Hematopoietic multipotent progenitor cell treated with erythropoietin and hydrocortisone succinate and interleukin-3 and kit ligand, for 17 days (in vitro differentiated cells): ENCODE measurements around the gene STARD3.

Experiments
- DNase-seq: peaks from one replicate; pipeline ENCODE4 v3.0.0-alpha.2; 2015; ENCODE audit warnings: low spot score

The STARD3 gene

DNA sequence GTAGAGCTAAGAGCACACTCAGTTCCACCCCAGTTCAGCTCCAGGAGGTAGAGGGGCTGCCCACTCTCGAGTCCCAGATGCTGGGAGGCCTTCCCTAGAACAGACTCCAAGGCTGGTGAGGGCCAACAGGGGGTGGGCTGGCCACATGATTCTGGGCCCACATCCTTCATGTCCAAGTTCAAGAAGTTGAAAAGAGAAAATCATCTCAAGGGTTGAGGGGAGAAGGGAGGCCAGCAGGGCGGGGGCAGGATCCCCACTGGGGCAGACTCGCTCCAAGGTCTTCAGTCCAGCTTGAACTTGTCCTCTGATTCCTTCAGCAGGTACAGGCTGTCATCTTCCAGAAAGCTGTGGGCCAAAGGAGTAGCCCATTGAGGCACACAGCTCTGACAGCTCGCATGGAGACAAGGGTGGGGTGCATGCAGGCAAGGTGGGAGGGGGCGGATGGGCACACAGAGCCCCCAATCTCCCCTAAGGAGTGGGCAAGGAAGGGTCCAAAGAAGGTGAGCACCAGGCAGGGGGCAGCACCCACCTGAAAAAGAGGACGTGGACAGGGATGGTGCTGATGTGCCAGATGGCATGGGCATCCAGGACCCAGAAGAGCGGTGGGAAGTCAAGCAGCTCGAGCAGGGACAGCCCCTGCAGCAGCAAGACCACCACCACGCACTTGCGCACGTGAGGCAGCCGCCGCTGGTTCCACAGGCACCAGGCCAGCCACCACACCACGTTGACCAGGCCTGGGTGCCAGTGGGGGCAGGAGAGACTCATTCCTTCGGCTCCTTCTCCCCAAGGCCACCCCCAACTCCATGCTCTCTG, 35.8 kb downstream of the STARD3 start:
- no peak for DNase-seq

DNA sequence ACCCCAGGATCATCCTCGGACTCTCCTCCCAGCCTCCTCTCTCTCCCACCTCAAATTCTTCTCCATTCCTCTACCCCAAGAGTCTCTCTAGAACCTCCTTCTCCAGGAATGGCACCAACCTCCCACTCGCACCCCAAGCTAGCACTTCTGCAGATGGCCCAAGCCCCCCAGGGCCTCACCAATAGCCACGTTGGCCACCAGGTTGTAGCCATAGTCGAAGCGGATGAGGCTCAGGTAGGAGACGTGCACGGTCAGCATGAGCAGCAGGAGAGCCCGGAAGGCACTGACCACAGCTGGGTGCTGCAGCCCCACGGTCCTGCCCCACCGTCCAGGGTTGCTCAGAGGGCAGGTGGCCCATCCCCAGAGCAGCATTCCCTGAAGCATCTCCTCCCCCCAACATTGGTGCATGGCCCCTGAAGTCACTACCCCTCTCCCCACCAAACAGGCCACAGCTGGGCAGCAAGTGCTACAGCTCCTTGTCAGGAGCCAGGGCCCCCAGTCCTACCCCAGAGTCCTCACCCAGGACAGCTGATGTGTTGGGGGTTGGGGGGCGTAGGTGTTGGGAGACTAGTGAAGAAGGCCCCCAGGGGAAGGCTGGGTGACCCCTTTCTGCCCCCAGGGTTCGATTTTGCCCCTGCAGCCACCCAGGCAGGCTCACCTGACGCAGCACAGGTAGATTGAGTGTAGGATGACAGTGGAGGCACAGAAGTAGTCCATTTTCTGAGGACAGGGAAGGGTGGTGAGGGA, 36.6 kb downstream of the STARD3 start:
- DNase-seq, result no peak

DNA sequence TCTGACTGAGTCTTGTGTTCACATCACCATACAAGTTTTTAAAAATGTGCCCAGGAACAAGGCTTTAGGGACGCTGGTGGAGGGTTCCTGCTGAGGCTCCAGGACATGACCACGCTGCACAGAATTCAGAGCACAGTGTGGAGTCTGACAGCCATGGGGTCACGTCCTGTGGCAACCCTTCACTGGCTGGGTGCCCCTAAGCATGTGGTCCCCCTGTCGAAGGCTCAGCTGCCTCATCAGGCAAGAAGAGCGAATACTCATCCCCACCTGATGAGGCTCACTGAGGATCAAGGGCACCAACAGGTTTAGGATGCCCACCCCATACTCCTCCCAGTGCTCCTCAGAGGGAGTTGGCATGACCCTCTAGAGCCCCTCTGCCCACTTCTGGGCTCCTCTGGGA, 37.2 kb downstream of the STARD3 start:
- DNase-seq, result no peak

DNA sequence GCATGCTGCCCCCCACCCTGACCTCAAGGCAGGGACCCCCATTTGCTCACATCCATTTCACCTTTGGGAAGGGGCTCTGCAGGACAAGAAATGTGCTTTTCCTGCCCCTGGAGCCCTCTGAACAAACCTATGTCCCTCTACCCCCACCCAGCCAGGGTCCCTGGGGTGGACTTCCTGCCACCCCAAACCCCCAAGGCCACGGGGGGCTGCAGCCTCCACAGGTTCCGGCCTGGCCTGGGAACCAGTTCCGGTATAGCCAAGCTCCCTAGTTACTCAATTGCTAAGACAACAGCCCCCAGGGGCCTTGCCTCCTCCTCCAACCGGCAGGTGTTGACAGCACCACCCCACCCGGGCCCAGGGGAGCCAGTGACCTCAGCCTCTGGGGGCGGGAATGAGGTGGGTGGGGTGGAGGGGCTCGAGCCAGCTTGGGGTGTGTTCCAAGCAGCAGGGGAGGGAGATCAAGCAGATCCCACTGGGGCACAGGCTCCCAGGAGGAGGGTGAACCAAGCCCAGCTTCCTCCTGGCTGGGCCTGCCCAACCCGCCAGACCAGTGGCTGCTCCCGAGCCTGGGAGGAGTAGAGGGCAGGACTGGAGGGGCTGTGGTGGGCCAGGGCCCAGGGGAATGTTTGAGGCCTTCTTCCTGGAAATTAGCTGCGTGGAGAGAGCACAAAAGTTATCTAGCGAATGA, 37.9 kb downstream of the STARD3 start:
- DNase-seq, result no peak

DNA sequence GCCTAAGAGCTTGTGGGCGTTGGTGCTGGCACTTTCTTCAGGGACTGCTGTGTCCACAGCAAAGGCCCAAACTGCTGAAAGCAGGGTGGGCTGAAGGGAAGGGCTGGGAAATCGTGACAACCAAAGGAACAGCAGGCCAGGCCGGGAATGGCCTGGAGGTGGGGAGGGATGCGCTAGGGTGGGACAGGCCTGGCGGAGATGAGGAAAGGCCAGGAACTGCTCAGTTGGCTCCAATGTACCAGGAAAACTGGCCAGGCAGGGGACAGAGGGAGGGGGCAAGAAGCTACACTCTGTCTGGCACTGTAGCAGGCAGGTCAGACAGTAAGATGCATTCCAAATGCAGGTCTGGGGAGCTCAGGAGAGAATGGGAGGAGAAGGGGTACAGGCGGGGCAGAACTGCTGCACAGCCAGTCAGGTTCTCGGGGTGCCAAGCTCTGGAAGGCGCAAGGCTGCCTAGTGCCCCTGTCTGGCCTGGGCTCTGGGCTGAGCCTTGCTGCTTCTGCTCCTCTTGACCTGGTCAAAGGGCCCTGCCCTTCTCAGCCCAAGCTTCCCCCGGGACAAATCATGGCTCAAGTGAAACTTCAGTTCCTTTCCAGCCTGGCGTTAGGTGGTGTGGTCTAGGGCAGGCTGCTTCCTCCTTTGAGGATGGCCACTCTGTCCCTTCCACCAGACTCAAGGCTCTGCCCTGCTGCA, 38.6 kb downstream of the STARD3 start:
- no peak for DNase-seq

DNA sequence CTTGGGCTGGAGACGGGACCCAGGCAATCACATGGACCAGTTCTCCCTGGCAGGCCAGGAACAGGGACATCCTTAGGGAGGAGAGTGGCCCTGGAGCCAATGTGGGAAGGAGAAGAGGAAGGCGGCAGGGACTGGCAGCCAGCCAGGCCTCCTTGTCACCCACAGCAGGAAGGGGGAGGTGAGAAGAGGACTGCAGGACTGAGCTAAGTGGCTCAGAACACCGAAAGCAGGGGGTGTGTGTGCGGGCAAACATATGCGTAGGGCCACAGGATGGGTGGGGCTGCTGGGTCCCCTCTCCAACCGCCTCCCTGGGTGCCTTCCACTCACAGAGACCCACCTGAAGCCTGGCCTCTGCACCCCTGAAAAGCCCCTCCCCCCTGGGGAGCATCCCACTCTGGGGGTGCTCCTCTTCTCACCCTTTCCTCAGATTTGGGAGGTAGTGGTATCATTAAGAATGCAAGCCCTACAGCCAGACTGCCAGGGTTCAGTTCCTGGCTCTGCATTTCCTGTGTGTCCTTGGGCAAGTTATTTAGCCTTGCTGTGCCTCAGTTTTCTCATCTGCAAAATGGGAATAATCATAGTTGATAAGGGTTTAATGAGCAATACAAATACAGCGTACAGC, 39.4 kb downstream of the STARD3 start:
- DNase-seq, result peak; percentile 12

DNA sequence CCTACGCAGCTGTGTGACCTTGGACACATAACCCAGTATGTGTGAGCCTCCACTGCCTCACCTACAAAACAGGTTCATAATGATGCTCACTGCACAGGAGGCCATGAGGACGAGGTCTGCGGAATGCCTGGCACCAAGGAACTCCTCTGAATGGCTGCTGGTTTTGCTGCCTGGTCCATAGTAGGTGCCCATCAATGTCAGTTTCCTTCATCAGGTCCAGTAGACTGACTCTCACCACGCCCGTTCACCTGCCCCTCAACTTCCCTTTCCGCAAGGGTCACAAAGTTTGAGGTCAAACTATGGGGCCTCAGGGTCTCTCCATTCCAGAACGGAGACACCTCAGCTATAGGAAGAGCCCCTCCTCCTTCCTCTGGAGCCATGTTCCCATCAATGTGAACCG, 40.1 kb downstream of the STARD3 start:
- no peak for DNase-seq

DNA sequence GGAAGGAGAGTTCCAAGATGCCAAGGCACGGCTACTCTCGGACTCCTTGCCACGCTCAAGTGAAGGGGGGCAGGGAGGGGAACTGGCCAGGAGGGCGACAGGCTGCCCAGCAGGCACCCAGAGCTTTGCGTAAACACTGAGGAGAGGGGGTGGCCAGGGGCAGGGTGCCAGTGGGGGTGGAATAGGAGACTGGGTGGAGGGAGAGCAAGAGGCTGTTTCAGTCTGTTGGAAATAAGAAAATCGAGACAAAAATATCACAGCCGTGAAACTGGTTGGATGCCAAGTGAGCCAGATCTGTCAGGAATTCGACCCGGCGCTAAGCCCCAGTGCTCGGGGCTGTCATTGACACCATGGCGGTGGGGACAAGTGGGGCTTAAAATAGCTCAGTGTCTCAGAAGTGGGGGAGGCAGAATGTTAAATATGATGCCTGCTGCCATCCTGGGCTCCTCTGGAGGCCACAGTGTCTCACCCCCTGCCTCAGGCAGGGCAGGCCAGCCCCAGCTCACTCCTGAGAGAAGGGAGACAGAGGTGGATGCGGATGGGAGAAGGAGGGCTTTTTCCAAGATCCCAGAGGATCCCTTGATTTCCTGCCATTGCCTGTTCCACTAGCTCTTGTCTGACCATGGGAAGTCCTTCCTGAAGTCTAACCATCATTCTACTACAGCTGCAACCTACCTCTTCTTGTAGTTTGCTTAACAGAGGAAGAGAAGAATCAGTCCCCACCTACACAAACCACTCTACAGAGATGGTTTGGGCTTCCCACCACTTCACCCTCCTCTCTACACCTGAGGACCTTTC, 40.8 kb downstream of the STARD3 start:
- DNase-seq, result no peak

DNA sequence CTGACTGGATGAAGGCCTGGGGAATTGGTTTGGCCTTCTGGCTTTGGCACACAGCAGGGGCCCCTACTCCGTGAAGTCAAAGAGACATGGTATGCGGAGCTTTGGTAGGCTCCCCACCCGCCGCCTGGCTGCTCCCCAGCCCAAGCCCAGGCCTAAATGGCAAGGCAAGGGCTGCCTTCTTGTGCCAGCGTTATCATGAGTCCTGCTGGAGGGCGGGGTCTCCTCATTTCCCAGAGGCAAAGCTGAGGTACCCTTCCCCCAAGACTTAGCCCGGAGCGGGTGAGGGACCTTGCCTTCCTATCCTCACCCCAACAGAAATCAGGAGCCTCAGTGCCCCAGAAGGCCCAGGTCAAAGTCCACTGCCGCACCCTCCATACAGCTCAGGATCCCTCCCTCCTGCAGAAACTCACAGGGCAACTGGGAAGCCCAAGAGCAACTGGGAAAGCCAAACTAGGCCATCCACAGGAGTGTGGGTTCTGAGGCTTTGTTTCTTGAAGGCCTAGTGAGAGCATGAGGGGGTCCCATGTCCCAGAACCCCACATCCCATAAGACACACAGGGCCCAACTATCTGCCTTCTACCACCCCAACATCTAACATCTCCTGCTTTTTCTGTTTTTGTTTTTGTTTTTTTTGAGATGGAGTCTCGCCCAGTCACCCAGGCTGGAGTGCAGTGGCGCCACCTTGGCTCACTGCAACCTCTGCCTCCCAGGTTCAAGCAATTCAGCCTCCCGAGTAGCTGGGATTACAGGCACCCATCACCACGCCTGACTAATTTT, 41.6 kb downstream of the STARD3 start:
- DNase-seq, result no peak

DNA sequence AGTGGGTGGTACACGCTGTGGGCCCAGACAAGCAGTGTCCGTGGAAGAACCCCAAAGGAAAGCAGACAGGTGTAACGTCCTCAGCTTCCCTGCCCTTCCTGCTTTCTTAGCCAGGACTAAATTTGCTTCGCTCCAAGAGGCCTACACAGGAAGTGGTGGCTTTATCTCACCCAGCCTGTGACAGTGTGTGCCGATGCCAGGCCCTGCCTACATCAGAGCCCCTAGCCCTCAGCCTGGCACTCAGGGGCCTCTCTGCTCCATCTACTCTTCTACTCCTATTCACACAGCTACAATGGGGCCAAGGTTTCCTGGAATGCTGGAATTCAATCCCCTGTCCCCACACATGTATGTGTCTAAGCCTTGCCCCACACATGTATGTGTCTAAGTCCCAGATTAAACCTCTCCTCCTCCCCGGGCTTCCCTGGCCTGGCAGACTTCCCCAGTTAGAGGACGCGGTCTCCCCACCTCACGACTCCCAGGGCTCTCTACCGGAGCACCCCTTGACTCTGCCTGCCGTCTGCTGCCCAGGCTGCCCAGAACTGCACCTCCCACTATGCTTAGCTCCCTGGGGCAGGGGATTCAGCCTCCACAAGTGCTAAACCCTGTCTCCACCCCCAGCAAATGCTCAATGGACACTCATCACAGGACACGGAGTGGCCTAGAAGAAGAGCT, 42.7 kb downstream of the STARD3 start:
- DNase-seq, result peak; percentile 10

DNA sequence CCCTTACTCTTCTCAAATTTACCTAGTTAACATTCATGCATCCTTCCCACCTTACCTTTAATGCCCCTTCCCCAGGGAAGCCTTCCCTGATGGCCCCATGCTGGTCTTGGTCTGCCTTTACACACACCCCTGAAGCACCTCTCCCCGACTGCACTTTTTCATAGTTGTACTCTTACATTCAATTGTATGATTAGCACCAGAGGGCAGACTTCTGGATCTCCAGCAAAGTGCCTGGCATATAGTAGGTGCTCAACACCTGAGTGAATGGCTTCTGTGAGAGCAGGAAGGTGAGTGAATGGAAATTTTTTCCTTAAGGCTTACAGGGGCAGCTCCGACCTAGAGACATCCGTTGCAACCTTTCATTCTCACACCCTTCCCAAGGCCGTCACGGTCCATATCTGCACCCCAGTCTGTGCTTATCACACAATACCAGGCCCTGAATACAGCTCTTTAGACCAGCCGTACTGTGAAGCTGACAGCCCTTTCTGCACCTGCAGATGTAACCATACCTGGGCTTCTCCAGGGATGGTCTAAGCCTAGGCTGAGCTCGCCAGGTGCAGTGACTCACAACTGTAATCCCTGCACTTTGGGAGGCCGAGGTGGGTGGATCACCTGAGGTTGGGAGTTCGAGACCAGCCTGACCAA, 46.5 kb downstream of the STARD3 start:
- DNase-seq, result peak; percentile 26

DNA sequence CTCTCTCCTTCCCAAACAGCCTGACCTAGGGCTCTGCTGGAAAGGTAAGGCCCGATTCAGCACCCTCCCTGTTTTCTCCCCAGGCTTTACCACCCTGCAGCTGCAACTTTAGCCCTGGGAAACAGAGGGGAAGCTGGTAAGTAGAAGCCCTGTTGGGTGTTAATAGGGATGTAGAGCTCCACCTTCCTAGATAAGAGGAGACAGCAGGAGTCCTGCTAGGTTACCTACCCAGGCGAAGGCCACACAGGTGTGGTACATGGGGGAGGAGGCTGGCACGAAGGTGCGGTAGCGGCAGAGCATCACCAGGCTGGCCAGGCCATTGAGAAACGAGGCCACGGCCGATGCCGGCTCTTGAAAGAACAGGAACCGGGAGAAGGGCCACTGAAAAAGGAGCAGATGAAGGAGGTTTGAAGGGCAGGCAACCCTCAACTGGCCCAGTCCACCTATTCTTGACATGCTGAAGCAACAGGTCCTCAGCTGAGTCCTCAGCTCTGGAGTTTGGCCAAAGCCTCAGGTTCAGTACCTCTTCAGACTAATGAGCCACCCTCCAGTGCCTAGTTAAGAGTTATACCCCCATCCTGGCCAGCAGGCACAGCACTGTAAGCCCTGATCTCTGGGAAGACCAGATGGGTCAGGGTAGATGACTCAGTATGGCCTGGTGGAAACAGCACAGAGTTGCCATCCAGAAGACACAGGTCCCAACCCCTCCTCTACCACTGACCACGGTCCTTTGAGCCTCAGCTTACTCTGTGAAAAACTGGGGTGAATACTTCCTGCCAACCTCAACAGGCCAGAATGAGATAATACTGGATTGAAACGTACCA, 47.6 kb downstream of the STARD3 start:
- DNase-seq, result no peak

DNA sequence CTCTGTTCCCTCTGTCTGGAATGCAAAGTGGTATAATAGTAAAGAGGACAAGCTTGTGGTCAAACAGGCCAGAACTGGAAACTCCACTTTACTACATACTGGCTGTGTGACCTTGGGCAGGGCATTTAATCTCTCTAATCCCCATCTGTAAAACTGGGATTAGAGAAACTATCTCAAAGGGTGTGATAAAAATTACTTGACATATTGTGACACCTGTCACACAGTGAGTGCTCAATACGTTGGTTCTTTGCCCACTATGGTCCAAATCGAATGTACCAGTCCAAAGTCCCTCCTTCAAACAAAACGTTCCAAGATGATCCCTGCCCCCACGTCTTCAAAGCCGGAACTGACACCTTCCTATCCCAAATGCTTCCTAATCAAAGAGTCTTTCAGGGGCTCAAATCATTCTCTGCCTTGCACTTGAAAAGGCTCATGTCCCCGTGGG, 50.2 kb downstream of the STARD3 start:
- no peak for DNase-seq

DNA sequence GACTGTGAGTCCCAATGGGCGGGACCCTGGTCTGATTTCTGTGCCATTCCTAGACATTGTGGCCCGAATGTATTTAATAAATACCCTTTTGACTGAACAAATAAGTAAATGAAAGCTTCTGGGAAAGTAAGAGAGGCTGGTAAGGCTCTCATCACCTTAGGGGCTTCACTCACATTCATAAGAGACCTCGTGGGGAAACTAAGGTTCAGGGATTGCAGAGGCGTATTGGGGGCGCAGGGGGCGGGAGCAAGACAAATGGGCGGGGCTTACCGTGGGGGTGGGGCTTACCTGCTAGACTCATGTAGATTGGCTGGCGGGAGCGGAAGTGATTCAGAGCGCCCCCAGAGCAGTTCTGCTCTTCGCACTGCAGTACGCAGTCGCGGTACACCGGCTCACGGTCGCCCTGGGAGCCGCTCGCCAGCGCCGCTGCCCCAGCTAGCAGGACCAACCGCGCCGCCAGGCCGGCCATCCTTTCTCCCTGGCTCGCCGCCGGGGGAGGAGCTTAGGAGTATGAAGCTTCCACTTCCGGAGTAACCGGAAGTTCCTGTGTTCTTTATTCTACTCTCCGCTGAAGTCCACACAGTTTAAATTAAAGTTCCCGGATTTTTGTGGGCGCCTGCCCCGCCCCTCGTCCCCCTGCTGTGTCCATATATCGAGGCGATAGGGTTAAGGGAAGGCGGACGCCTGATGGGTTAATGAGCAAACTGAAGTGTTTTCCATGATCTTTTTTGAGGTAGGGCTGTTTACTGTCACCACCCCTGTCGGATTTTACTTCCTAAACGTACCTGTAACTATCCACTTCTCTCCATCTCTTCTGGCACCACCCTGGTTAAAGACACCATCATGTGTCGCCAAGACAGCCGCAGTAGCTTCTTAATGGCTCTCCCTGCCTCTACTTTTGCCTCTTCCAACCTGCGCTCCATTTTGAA, 50.9 kb downstream of the STARD3 start, which contains the start of gene PGAP3:
Gene PGAP3, minus strand, starts transcription at position 512 of the 929 bp plus-strand sequence. Its CDS starts 43 bp downstream, at position 469.
- peak; percentile 85 for DNase-seq

DNA sequence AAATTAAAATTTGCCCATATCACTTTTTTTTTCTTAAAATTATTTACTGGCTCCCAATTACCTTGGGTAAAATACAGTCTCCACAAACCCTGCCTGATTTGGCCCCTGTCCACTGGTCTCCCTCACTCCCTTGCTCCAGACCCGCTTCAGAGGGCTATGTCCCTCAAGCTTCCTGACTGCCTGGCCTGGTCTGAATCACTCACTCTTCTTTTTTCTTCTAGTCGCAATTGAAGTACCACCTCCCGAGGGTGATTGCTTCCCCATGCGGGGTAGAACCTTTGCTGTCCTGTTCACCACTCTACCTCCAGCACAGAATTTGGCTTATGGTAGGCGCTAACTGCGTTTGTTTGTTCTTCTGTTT, 51.5 kb downstream of the STARD3 start:
- DNase-seq, result no peak

DNA sequence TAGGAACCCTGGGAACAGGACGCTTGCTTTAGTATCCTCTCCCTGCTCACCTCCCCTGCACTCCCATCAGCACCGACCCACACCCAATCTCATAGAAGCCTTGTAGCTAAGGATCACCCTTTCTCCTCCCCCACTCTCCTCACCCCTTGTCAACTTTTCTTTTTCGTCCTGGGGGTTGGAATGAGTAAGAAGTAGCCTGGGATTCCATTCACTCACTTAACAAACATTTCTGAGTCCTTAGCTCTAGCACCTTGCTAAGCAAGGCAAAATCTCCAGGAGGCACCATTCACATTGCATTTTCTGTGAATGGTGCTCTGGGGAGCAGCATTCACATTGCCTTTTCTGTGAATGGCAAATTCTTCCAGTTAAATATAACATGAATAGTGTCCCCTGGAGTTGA, 52.0 kb downstream of the STARD3 start:
- no peak for DNase-seq

DNA sequence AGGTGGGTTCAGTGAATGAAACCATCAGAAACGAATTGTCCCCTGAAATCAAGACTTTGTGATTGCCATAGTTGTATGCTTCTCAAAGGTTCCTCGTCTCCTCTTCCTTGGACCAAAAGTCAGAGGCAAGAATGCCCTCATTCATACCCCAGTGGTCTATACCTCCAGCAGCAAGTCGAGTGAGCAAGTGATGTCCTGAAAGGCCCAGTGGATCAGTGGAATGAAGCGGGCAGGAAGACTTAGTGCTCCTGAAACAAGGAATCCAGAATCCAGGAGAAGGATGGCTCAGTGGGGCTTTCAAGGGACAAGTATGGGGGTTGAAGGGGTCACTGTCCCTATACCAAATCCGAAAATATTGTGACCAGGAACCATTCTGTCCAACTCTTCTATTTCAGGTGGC, 57.6 kb downstream of the STARD3 start:
- no peak for DNase-seq
